ENCODE data around the gene RAB41.
A peak's percentile ranks its signal among the peaks of the same experiment; 100 is the strongest.
"Not testable (repeated sequence)": the region's sequence is repeated elsewhere in the genome, so short reads cannot be mapped to it uniquely, and the experiment has no call there.

Gene RAB41

GRCh38 chrX:70260104-70260503, 21.9 kb upstream of the RAB41 start, which contains the start of gene P2RY4:
TSS of gene P2RY4 (minus strand) at chrX:70260204. CDS start at chrX:70259624, 580 bp downstream.
- no peak for DNase-seq (ENCODE audit: low read depth)
- H3K4me3 ChIP-seq (ENCODE audit: low read depth, low read length): no peak within 1 kb of the TSS
- in situ Hi-C loops (cut with HindIII; ENCODE audit: low sequenced_read_pairs): no loop called here
- TF ChIP-seq, protein P1, sequence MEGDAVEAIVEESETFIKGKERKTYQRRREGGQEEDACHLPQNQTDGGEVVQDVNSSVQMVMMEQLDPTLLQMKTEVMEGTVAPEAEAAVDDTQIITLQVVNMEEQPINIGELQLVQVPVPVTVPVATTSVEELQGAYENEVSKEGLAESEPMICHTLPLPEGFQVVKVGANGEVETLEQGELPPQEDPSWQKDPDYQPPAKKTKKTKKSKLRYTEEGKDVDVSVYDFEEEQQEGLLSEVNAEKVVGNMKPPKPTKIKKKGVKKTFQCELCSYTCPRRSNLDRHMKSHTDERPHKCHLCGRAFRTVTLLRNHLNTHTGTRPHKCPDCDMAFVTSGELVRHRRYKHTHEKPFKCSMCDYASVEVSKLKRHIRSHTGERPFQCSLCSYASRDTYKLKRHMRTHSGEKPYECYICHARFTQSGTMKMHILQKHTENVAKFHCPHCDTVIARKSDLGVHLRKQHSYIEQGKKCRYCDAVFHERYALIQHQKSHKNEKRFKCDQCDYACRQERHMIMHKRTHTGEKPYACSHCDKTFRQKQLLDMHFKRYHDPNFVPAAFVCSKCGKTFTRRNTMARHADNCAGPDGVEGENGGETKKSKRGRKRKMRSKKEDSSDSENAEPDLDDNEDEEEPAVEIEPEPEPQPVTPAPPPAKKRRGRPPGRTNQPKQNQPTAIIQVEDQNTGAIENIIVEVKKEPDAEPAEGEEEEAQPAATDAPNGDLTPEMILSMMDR (IDR thresholded peaks at IDR 0.05; ENCODE audit: low read depth, low read length, missing control alignments): no peak

DNA sequence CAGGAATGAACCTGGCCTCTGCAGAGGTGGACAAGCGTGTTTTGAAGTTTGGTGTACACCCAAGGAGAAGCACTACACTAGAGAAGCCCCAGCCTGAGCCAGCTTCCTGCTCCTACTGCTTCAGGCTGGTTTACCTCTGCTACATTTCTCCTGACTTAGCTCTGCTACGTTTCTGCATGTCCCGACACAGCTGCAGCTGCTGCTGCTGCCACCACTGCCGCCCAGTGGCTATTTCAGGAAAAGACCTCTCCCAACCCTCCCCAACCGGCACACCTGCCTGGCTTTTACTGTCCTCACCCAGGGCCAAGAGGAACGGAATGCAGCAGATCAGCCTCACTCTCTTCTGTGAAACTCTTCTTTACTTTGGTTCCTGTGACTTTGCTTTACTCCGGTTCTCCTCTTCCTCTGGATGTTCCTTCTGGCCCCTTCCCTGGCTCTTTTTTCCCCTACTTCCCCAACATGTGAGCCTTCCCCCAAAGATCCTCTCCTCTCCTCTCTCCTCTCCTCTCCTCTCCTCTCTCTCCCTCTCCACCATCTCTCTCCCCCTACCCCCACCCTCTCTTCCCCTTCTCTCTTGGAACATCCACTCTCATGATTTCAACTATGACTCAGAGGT, 18.9 kb upstream of the RAB41 start:
- no peak overlapping the region for H3K4me3 ChIP-seq (ENCODE audit: low read depth, low read length)
- DNase-seq (ENCODE audit: low read depth): no peak
- in situ Hi-C loops (cut with HindIII; ENCODE audit: low sequenced_read_pairs): no loop called here
- TF ChIP-seq, protein P1 (IDR thresholded peaks at IDR 0.05; ENCODE audit: low read depth, low read length, missing control alignments): peak; percentile 67

- in situ Hi-C loops (cut with HindIII; ENCODE audit: low sequenced_read_pairs): no loop called here
- no peak overlapping the region for H3K4me3 ChIP-seq (ENCODE audit: low read depth, low read length)
- TF ChIP-seq, protein P1 (IDR thresholded peaks at IDR 0.05; ENCODE audit: low read depth, low read length, missing control alignments): no peak
- no peak for DNase-seq (ENCODE audit: low read depth)
Measured at GRCh38 chrX:70264784-70265183, 17.2 kb upstream of the RAB41 start.

GRCh38 chrX:70268034-70268433, 13.9 kb upstream of the RAB41 start, which contains the start of gene ARR3:
TSS of gene ARR3 (plus strand) at chrX:70268334. CDS start at chrX:70269386, 1,052 bp downstream.
- TF ChIP-seq, protein P1 (IDR thresholded peaks at IDR 0.05; ENCODE audit: low read depth, low read length, missing control alignments): no peak
- in situ Hi-C loops (cut with HindIII; ENCODE audit: low sequenced_read_pairs): no loop called here
- no peak for DNase-seq (ENCODE audit: low read depth)

GRCh38 chrX:70274029-70274428, 7.9 kb upstream of the RAB41 start:
- in situ Hi-C loops (cut with HindIII; ENCODE audit: low sequenced_read_pairs); DNase-seq (ENCODE audit: low read depth): not testable (repeated sequence)

More at GRCh38 chrX:70268034-70268433, 13.9 kb upstream of the RAB41 start, which contains the start of gene ARR3:
- H3K4me3 ChIP-seq (ENCODE audit: low read depth, low read length): no peak within 1 kb of the TSS

GRCh38 chrX:70279081-70279480, 2.9 kb upstream of the RAB41 start:
- TF ChIP-seq, protein P1 (IDR thresholded peaks at IDR 0.05; ENCODE audit: low read depth, low read length, missing control alignments): no peak
- in situ Hi-C loops (cut with HindIII; ENCODE audit: low sequenced_read_pairs): no loop called here
- DNase-seq (ENCODE audit: low read depth): no peak
- no peak overlapping the region for H3K4me3 ChIP-seq (ENCODE audit: low read depth, low read length)

More at GRCh38 chrX:70274029-70274428, 7.9 kb upstream of the RAB41 start:
- H3K4me3 ChIP-seq (ENCODE audit: low read depth, low read length): not testable (repeated sequence)

- in situ Hi-C loops (cut with HindIII; ENCODE audit: low sequenced_read_pairs): no loop called here
- DNase-seq (ENCODE audit: low read depth): no peak
- H3K4me3 ChIP-seq (ENCODE audit: low read depth, low read length): no peak overlapping the region
- TF ChIP-seq, protein P1 (IDR thresholded peaks at IDR 0.05; ENCODE audit: low read depth, low read length, missing control alignments): no peak
Measured at GRCh38 chrX:70280573-70280972, 1.4 kb upstream of the RAB41 start.

Data from astrocyte of the cerebellum (primary cell).